ENCODE data around the gene GSTT4.
"Not testable (repeated sequence)": the region's sequence is repeated elsewhere in the genome, so short reads cannot be mapped to it uniquely, and the experiment has no call there.

The GSTT4 gene

DNA sequence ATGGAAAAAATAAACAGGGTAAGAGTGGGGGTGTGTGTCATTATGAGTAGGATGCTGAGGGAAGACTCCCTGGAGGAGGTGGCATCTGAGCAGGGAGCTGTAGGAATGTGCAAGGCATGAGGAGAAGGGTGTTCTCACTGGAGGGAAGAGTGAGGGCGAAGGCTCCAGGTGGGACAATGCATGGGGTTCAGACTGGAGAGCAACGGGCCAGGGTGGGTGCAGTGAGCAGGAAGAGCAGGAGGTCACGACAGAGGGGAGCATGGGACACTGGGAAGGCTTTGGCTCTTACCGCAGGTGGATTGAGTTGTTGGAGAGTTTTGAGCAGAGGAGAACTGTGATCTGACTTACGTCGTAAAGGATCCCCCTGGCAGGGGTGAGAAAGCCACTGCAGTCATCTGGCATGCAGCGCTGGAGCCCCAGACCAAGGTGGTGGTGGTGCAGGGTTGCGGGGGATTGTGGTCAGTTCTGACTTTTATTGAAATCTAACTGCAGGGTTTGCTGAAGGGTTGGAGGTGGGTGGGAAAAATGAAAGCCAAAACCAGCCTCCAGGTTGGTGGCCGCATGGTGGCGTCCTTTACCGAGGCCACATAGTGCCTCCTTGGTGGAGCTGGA lies 52.4 kb downstream of the GSTT4 start:
- DNase-seq (ENCODE audit: low read depth): not testable (repeated sequence)

DNA sequence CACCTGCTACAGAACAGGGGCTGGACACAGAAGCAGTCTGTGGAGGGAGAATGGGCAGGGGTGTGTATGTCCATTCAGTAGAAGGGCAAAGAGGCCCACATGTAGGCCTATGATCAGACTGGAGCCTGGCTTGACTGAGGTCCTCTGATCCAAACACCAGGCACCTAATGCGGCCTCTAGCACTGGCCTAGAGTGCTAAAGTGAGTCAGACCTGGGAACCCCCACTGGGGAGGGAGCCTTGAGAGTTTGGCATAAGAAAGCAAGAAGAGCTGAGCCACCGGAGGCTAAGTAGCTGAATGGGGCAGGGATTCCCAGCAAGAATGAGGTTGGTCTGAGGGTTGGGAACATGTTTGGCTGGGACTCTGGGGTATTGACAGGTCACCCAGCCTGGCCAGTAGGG lies 53.9 kb downstream of the GSTT4 start:
- DNase-seq (ENCODE audit: low read depth): not testable (repeated sequence)

DNA sequence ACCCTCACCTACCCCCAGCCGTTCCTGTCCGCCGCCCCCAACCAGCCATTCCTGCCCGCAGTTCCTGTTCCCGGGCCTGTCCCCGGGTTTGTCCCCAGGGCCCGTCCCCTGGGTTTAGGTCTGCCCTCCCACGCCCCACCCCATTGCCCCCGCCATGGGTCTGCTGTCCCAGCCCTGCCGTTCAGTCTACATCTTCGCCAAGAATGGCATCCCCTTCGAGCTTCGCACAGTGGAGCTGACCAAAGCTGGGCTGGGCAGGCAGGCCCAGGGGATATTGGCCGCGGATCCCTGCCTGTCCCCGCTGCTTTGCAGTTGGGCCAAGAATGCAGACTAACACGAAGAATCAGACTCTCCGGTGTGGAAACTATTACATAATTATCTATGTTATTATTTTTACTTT lies 55.5 kb downstream of the GSTT4 start:
- not testable (repeated sequence) for DNase-seq (ENCODE audit: low read depth)

Measured in activated T-helper 1 cell treated with Interleukin-2 at 50 U/mL for 16 hours (primary cell).